Measurements from ENCODE around the gene GUCY2D. TPM values are rescaled to one million over a fixed set of nuclear protein-coding genes. Genes with fewer than 3 reads are reported as not detected.
"Not testable (repeated sequence)": the region's sequence is repeated elsewhere in the genome, so short reads cannot be mapped to it uniquely, and the experiment has no call there.

Gene GUCY2D
- polyA plus RNA-seq, 4 donors = 0.81 TPM; not detected in 3

- not testable (repeated sequence) for FAIRE-seq; H3K4me3 ChIP-seq (ENCODE audit: low read depth in 1 of 3, low read length in 3 of 3); DNase-seq; H3K36me3 ChIP-seq (ENCODE audit: control insufficient read depth in 3 of 3, insufficient read depth in 2 of 3, low read depth in 1 of 3, low read length in 3 of 3); H3K4me1 ChIP-seq (ENCODE audit: control insufficient read depth in 3 of 3, insufficient read depth in 2 of 3, low read depth in 1 of 3, low read length in 2 of 3); H3K27ac ChIP-seq (ENCODE audit: low read depth in 1 of 3, low read length in 2 of 3); H3K9me3 ChIP-seq (ENCODE audit: control insufficient read depth in 2 of 2, insufficient read depth in 1 of 2, low read depth in 1 of 2, low read length in 1 of 2)
- WGBS, 3 donors = 74 to 82% (median 79%) methylated on average over 6 of the region's 6 CpGs
- peaks cover 0 to 22% (median 6%) of the 10 kb centered on the region in 3 donors for H3K27me3 ChIP-seq (ENCODE audit: control insufficient read depth in 3 of 3, insufficient read depth in 3 of 3, low read length in 3 of 3)
Measured at GRCh38 chr17:8024161-8024560, 21.7 kb downstream of the GUCY2D start.

DNA sequence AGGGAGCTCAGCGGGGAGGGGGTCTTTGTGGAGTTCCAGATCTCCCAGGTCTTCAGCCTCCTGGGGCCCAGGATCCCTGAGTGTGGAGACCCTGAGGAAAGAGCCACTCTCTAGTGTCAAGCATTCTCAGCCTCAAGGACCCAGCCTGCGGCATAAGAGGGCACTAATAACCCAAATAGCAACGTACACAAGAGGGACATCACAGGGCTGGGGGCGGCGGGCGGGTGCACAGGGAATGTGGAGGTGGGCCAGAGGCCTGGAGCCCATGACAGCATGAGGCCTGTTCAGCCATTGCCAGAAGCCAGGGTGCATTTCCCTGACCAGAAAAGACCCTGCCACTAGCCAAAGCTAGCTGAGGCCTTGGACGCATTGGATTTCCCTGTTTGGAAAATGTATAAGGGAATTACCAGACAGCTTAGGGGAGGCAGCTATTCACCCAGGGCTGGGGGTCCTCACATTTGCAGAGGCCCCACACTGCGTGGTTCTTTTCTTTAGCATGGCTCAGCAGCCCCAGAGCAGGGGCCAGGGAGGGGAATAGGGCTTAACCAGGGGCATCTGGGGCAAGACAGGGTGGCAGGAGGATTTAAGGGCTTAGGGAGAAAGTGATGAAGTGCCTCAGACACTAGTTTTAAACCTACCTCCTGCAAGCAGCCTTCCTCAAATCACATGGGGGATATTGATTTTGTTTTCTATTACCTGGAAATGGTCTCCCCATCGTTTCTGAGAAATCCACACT, 22.9 kb downstream of the GUCY2D start:
- FAIRE-seq (no peak), DNase-seq (no peak)
- WGBS, 3 donors = 77 to 82% (median 79%) methylated on average over 9 of the region's 9 CpGs
- Histone ChIP-seq H3K27me3 (ENCODE audit: control insufficient read depth in 3 of 3, insufficient read depth in 3 of 3, low read length in 3 of 3) (peaks cover 0 to 23% (median 6%) of the 10 kb centered on the region in 3 donors), H3K4me1 (ENCODE audit: control insufficient read depth in 3 of 3, insufficient read depth in 2 of 3, low read depth in 1 of 3, low read length in 2 of 3) (no peaks in the 10 kb centered on the region), H3K27ac (ENCODE audit: low read depth in 1 of 3, low read length in 2 of 3) (no peak overlapping the region), H3K4me3 (ENCODE audit: low read depth in 1 of 3, low read length in 3 of 3) (no peak overlapping the region), H3K36me3 (ENCODE audit: control insufficient read depth in 3 of 3, insufficient read depth in 2 of 3, low read depth in 1 of 3, low read length in 3 of 3) (no peaks in the 10 kb centered on the region), H3K9me3 (ENCODE audit: control insufficient read depth in 2 of 2, insufficient read depth in 1 of 2, low read depth in 1 of 2, low read length in 1 of 2) (no peaks in the 10 kb centered on the region)

GRCh38 chr17:8029121-8029520, 26.7 kb downstream of the GUCY2D start:
- peaks cover 0 to 25% (median 10%) of the 10 kb centered on the region in 3 donors for H3K27me3 ChIP-seq (ENCODE audit: control insufficient read depth in 3 of 3, insufficient read depth in 3 of 3, low read length in 3 of 3)
- no peak overlapping the region for H3K27ac ChIP-seq (ENCODE audit: low read depth in 1 of 3, low read length in 2 of 3)
- no peaks in the 10 kb centered on the region for H3K4me1 ChIP-seq (ENCODE audit: control insufficient read depth in 3 of 3, insufficient read depth in 2 of 3, low read depth in 1 of 3, low read length in 2 of 3)
- DNase-seq (no peak), FAIRE-seq (no peak)
- no peak overlapping the region for H3K4me3 ChIP-seq (ENCODE audit: low read depth in 1 of 3, low read length in 3 of 3)
- 63 to 74% (median 63%) methylated on average over 5 of the region's 5 CpGs for WGBS, 3 donors
- H3K9me3 ChIP-seq (ENCODE audit: control insufficient read depth in 2 of 2, insufficient read depth in 1 of 2, low read depth in 1 of 2, low read length in 1 of 2) = no peaks in the 10 kb centered on the region
- no peaks in the 10 kb centered on the region for H3K36me3 ChIP-seq (ENCODE audit: control insufficient read depth in 3 of 3, insufficient read depth in 2 of 3, low read depth in 1 of 3, low read length in 3 of 3)

- Histone ChIP-seq H3K4me1 (ENCODE audit: control insufficient read depth in 3 of 3, insufficient read depth in 2 of 3, low read depth in 1 of 3, low read length in 2 of 3) (no peaks in the 10 kb centered on the region), H3K36me3 (ENCODE audit: control insufficient read depth in 3 of 3, insufficient read depth in 2 of 3, low read depth in 1 of 3, low read length in 3 of 3) (no peaks in the 10 kb centered on the region), H3K9me3 (ENCODE audit: control insufficient read depth in 2 of 2, insufficient read depth in 1 of 2, low read depth in 1 of 2, low read length in 1 of 2) (no peaks in the 10 kb centered on the region), H3K4me3 (ENCODE audit: low read depth in 1 of 3, low read length in 3 of 3) (no peak overlapping the region), H3K27me3 (ENCODE audit: control insufficient read depth in 3 of 3, insufficient read depth in 3 of 3, low read length in 3 of 3) (peaks cover 0 to 25% (median 10%) of the 10 kb centered on the region in 3 donors), H3K27ac (ENCODE audit: low read depth in 1 of 3, low read length in 2 of 3) (no peak overlapping the region)
- 69 to 88% (median 81%) methylated on average over 6 of the region's 6 CpGs for WGBS, 3 donors
- no peak for DNase-seq
- FAIRE-seq = no peak
Measured at GRCh38 chr17:8031261-8031661, 28.8 kb downstream of the GUCY2D start.

DNA sequence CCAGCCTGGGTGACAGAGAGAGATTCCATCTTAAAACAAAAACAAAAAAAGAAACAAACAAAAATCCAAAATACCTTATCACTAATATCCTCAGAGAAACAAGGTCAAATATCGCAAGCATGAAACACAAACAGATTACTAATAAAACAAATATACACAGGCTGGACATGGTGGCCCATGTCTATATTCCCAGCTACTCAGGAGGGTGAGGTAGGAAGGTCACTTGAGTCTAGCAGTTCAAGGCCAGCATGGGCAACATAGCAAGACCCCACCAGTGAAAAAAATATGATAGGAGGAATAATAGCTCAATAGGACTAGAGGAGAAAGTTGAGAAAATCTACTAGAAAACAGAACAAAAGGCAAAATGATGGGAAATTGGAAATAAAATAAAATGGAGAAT, 29.5 kb downstream of the GUCY2D start:
- 78 to 94% (median 87%) methylated on average over 1 of the region's 1 CpG for WGBS, 3 donors
- FAIRE-seq = no peak

DNA sequence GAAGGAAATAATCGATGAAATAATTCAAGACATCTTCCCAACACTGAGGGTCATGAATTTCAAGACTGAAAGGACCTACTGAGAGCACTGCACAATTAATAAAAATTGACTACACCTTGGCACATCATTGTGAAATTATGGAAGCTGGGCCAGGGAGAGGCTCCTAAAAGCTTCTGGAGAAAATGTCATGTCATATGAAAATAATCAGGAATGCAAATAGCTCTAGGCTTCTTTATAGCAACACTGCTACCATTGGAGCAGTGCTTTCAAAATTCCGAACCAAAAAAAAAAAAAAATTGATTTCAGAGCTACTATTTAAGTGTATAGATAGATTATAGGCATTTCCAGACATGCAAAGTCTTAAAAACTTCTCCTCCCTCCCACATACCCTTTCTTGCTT, 30.0 kb downstream of the GUCY2D start:
- no peaks in the 10 kb centered on the region for H3K4me1 ChIP-seq (ENCODE audit: control insufficient read depth in 3 of 3, insufficient read depth in 2 of 3, low read depth in 1 of 3, low read length in 2 of 3)
- no peak overlapping the region for H3K4me3 ChIP-seq (ENCODE audit: low read depth in 1 of 3, low read length in 3 of 3)
- no peaks in the 10 kb centered on the region for H3K36me3 ChIP-seq (ENCODE audit: control insufficient read depth in 3 of 3, insufficient read depth in 2 of 3, low read depth in 1 of 3, low read length in 3 of 3)
- FAIRE-seq (no peak), DNase-seq (no peak)
- 61 to 88% (median 81%) methylated on average over 2 of the region's 2 CpGs for WGBS, 3 donors
- no peaks in the 10 kb centered on the region for H3K9me3 ChIP-seq (ENCODE audit: control insufficient read depth in 2 of 2, insufficient read depth in 1 of 2, low read depth in 1 of 2, low read length in 1 of 2)
- H3K27ac ChIP-seq (ENCODE audit: low read depth in 1 of 3, low read length in 2 of 3) = no peak overlapping the region
- H3K27me3 ChIP-seq (ENCODE audit: control insufficient read depth in 3 of 3, insufficient read depth in 3 of 3, low read length in 3 of 3) = peaks cover 0 to 23% (median 7%) of the 10 kb centered on the region in 3 donors

More for the DNA sequence above, 29.5 kb downstream of the GUCY2D start:
- H3K36me3 ChIP-seq (ENCODE audit: control insufficient read depth in 3 of 3, insufficient read depth in 2 of 3, low read depth in 1 of 3, low read length in 3 of 3) = no peaks in the 10 kb centered on the region
- H3K27me3 ChIP-seq (ENCODE audit: control insufficient read depth in 3 of 3, insufficient read depth in 3 of 3, low read length in 3 of 3) = peaks cover 0 to 25% (median 10%) of the 10 kb centered on the region in 3 donors
- no peak for DNase-seq
- no peak overlapping the region for H3K27ac ChIP-seq (ENCODE audit: low read depth in 1 of 3, low read length in 2 of 3)
- no peaks in the 10 kb centered on the region for H3K9me3 ChIP-seq (ENCODE audit: control insufficient read depth in 2 of 2, insufficient read depth in 1 of 2, low read depth in 1 of 2, low read length in 1 of 2)
- H3K4me1 ChIP-seq (ENCODE audit: control insufficient read depth in 3 of 3, insufficient read depth in 2 of 3, low read depth in 1 of 3, low read length in 2 of 3) = no peaks in the 10 kb centered on the region
- H3K4me3 ChIP-seq (ENCODE audit: low read depth in 1 of 3, low read length in 3 of 3) = no peak overlapping the region

DNA sequence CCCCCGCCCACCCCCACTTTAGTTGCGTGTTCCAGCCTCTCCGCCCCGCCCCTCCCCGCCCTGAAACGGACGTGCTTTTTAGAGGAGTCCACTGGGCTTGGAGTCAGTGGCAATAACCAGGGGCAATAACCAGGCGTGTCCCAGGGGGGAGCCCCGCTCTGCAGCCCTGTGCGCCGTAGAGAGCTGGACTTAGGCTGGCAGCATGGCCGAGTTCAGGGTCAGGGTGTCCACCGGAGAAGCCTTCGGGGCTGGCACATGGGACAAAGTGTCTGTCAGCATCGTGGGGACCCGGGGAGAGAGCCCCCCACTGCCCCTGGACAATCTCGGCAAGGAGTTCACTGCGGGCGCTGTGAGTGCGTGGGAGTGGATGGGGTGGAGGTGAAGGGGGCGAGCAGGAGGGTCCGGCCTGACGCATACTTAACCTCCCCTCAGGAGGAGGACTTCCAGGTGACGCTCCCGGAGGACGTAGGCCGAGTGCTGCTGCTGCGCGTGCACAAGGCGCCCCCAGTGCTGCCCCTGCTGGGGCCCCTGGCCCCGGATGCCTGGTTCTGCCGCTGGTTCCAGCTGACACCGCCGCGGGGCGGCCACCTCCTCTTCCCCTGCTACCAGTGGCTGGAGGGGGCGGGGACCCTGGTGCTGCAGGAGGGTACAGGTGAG, 36.7 kb downstream of the GUCY2D start, which contains the start of gene ALOX15B:
Gene ALOX15B, plus strand, starts transcription at position 106 of the 657 bp plus-strand sequence. Its CDS starts 97 bp downstream, at position 203.
- FAIRE-seq (no peak), DNase-seq (peak; percentile 20 to 72)
- Histone ChIP-seq H3K36me3 (ENCODE audit: control insufficient read depth in 3 of 3, insufficient read depth in 2 of 3, low read depth in 1 of 3, low read length in 3 of 3) (no peaks in the 10 kb centered on the region), H3K4me3 (ENCODE audit: low read depth in 1 of 3, low read length in 3 of 3) (peak within 1 kb of the TSS in 2 of 3 donors; percentile 4 to 11), H3K9me3 (ENCODE audit: control insufficient read depth in 2 of 2, insufficient read depth in 1 of 2, low read depth in 1 of 2, low read length in 1 of 2) (peaks cover 0 to 4% of the 10 kb centered on the region in 2 donors), H3K4me1 (ENCODE audit: control insufficient read depth in 3 of 3, insufficient read depth in 2 of 3, low read depth in 1 of 3, low read length in 2 of 3) (peaks cover 0 to 15% (median 0%) of the 10 kb centered on the region in 3 donors), H3K27ac (ENCODE audit: low read depth in 1 of 3, low read length in 2 of 3) (no peak within 1 kb of the TSS), H3K27me3 (ENCODE audit: control insufficient read depth in 3 of 3, insufficient read depth in 3 of 3, low read length in 3 of 3) (peaks cover 0 to 14% (median 2%) of the 10 kb centered on the region in 3 donors)
- WGBS, 3 donors = 7 to 15% (median 14%) methylated on average over 29 to 37 of the region's 37 CpGs

DNA sequence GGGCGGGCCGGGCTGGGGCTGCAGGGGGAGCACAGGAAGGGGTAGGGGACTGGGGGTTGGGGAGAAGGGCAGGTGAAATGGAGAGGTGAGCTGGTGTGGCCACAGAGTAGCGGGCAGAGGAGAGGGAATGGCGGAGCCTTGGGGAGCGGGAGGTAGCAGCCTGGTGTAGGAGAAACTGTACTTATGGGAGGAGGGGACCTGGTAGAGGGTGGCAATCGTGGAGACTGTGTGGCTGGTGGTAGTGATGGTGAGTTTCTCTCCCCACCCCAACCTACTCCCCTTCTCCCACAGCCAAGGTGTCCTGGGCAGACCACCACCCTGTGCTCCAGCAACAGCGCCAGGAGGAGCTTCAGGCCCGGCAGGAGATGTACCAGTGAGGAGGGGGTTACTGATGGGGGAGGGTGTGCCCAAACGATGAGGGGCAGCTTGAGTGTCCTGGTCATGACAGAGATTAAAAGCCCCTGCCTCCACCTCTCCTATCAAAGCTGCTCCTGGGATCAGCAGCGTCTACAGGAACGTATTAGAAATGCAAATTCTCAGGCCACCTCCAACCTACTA, 37.3 kb downstream of the GUCY2D start:
- WGBS, 3 donors = 59 to 66% (median 59%) methylated on average over 10 to 11 of the region's 11 CpGs
- Histone ChIP-seq H3K27me3 (ENCODE audit: control insufficient read depth in 3 of 3, insufficient read depth in 3 of 3, low read length in 3 of 3) (peaks cover 0 to 14% (median 2%) of the 10 kb centered on the region in 3 donors), H3K9me3 (ENCODE audit: control insufficient read depth in 2 of 2, insufficient read depth in 1 of 2, low read depth in 1 of 2, low read length in 1 of 2) (peaks cover 0 to 4% of the 10 kb centered on the region in 2 donors), H3K4me1 (ENCODE audit: control insufficient read depth in 3 of 3, insufficient read depth in 2 of 3, low read depth in 1 of 3, low read length in 2 of 3) (peaks cover 0 to 15% (median 0%) of the 10 kb centered on the region in 3 donors), H3K27ac (ENCODE audit: low read depth in 1 of 3, low read length in 2 of 3) (no peak overlapping the region), H3K4me3 (ENCODE audit: low read depth in 1 of 3, low read length in 3 of 3) (no peak overlapping the region), H3K36me3 (ENCODE audit: control insufficient read depth in 3 of 3, insufficient read depth in 2 of 3, low read depth in 1 of 3, low read length in 3 of 3) (no peaks in the 10 kb centered on the region)
- no peak for FAIRE-seq
- DNase-seq = no peak
